HEK293T (cell line): ENCODE data around the gene GTF3C2.

Experiments
- ARNT ChIP-seq: fragments of 450-650 bp; IDR thresholded peaks from 2 replicates; pipeline ENCODE4 v1.6.1; 2017; ENCODE audit warnings: mild to moderate bottlenecking
- ELF4 ChIP-seq: fragments of 450-650 bp; IDR thresholded peaks from 2 replicates; pipeline ENCODE4 v1.6.1; 2017; ENCODE audit warnings: antibody characterized with exemption
- FOXM1 ChIP-seq: fragments of 450-650 bp; IDR thresholded peaks from 2 replicates; pipeline ENCODE4 v1.6.1; 2017; ENCODE audit warnings: mild to moderate bottlenecking, borderline replicate concordance
- HDGF ChIP-seq: fragments of 450-650 bp; IDR thresholded peaks from 2 replicates; pipeline ENCODE4 v1.6.1; 2017; ENCODE audit warnings: antibody characterized with exemption, borderline replicate concordance
- L3MBTL2 ChIP-seq: fragments of 450-650 bp; conservative IDR thresholded peaks from 2 replicates; pipeline ENCODE4 v1.6.1; 2016; ENCODE audit warnings: mild to moderate bottlenecking
- LEF1 ChIP-seq: fragments of 450-650 bp; IDR thresholded peaks from 2 replicates; pipeline ENCODE4 v1.6.1; 2017; ENCODE audit warnings: mild to moderate bottlenecking, borderline replicate concordance
- NFRKB ChIP-seq: fragments of 450-650 bp; IDR thresholded peaks from 2 replicates; pipeline ENCODE4 v1.6.1; 2016; ENCODE audit warnings: mild to moderate bottlenecking, moderate library complexity
- PKNOX1 ChIP-seq: fragments of 450-650 bp; IDR thresholded peaks from 2 replicates; pipeline ENCODE4 v1.6.1; 2016
- SUZ12 ChIP-seq: fragments of 450-650 bp; IDR thresholded peaks from 2 replicates; pipeline ENCODE4 v1.6.1; 2016; ENCODE audit warnings: mild to moderate bottlenecking
- TARDBP ChIP-seq: fragments of 450-650 bp; IDR thresholded peaks from 2 replicates; pipeline ENCODE4 v1.6.1; 2016

GRCh38 chr2:27350106-27350693 is 6.4 kb downstream of the GTF3C2 start:
- TF ChIP-seq LEF1 (no peak), ELF4 (no peak), HDGF (no peak), ARNT (no peak), SUZ12 (no peak), TARDBP (no peak), L3MBTL2 (no peak), FOXM1 (no peak), NFRKB (no peak), PKNOX1 (no peak)
